ENCODE measurements around the gene FAM228A.

Gene FAM228A

GRCh38 chr2:24222946-24223345 is 48.1 kb downstream of the FAM228A start:
- DNase-seq (ENCODE audit: low read depth in 4 of 4, low spot score in 1 of 4) = no peak

DNA sequence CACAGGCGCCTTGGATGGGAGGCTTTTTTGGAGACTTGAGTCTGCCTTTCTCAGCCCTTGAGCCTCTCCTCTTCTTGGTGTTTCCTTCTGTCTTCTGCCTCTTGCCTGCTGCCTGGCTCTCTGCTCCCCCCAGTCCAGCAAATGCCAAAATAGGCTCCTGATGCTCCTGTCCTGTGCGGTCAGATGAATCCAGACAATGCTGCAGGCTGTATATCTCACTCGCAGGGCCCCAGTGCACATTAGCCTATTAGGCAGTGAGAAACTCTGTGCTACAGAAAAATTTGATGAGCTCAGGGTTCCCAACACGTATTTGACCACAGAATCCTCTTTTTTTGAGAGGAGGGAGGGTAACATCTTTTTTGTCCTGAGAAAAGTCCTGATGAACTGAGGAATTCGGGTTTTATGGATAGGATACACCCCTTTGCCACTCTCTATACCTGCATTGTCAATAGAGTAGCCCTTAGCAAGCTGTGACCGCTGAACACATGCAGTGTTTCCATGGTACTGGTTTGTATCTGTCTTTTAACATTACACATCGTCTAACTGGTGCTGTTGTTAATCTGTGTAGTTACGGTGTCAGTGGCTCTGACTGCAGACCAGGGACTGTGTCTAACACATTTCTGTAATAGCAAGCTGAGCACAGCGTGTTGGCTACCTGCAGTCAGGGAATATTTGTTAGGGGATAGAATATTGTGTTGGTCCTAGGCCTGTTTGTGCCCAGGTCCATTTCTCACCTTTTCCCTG is 50.8 kb downstream of the FAM228A start:
- no peak for DNase-seq (ENCODE audit: low read depth in 4 of 4, low spot score in 1 of 4)

DNA sequence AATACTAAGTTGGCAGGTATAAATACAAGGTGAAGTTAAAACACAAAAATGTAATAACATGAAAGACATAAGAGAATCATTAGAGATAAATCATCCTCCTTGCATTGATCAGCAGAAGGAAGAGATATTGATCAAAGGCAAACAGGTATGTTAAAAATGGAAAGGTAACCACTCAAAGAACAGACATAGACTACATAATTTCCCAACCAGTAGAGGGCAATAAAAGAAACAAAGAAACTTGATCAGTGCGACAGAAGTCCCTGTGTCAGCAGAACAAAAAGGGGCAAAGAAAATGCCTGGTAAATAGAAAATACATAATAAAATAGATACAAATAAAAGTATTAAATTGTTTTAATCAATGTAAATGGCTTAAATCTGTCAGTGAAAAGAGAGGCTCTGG is 53.6 kb downstream of the FAM228A start:
- DNase-seq (ENCODE audit: low read depth in 4 of 4, low spot score in 1 of 4) = no peak

DNA sequence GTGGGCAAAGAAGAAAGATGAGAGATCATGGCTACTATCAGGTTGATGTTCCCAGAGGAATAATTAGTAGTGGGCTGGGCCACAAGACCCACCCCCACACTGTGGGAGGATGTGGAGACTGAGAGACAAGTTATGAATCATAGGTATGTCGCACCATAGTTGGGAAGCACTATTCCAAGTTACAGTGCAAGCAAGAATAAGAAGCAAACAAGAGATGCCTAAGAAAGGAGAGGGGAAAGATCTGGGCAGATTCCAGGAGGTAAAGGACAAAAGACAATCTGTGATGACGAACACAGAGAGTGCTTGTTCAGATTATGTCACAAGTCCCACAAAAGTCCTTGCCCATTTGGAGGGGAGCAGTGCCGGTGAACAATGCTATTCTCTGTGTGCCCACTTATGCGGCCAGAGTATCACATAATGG is 56.6 kb downstream of the FAM228A start:
- DNase-seq (ENCODE audit: low read depth in 4 of 4, low spot score in 1 of 4) = no peak

GRCh38 chr2:24233321-24233720 is 58.5 kb downstream of the FAM228A start:
- no peak for DNase-seq (ENCODE audit: low read depth in 4 of 4, low spot score in 1 of 4)

GRCh38 chr2:24237313-24237712 is 62.5 kb downstream of the FAM228A start:
- no peak for DNase-seq (ENCODE audit: low read depth in 4 of 4, low spot score in 1 of 4)

DNA sequence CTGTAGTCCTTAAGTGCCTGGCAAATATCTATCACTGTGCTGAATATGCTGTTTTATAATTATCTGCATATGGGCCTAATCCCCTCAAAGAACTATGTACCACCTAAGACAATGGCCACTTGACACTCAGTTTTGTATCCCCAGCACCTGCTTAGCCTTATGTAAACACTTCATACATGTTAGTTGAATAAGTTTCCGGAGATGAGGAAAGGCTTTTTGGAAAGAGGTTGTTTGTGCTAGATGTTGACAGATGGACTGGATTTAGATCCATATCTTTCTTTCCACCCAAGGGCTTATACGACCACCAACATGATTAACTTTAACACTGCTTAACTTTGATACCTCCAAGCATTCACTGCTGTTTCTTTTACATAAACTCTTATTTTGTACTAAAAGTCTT is 63.3 kb downstream of the FAM228A start:
- no peak for DNase-seq (ENCODE audit: low read depth in 4 of 4, low spot score in 1 of 4)

DNA sequence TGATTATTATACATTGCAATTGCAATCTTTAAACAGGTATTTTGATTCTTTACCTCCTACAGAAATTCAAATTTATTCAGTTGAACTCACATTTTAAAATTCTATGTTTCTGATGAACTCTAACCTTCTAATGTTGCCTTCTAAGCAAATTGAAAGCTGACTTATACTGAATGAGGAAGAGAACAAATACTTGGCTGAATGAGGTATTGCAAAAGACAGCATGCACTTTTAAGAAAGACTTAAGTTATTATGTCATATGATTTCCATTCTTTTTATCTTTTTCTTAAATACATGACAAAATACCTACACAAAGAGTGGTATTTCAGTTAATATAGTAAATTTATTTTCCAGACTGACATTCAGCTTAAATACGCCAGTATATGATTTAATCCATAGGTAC is 64.7 kb downstream of the FAM228A start:
- DNase-seq (ENCODE audit: low read depth in 4 of 4, low spot score in 1 of 4) = no peak

Data from stimulated activated CD4-positive, alpha-beta T cell treated with anti-CD3 and anti-CD28 coated beads, Interleukin-1b, Interleukin-23, amount 100 ng/mL, for 24 hours (primary cell).